AG10803 (cell line): ENCODE measurements around the gene DEK.
A peak's percentile ranks its signal among the peaks of the same experiment; 100 is the strongest.

ENCODE experiments used
- DNase-seq: peaks from one replicate; pipeline ENCODE4 v3.0.0; 2010; ENCODE audit warnings: low read depth
- H3K4me3 ChIP-seq: 2 replicates; pipeline ENCODE4 v1.5.1; 2011; ENCODE audit warnings: mild to moderate bottlenecking, low read length, control low read depth
- TF ChIP-seq, protein P1 (sequence below): conservative IDR thresholded peaks from 2 replicates; pipeline ENCODE4 v1.5.1; 2011; ENCODE audit warnings: mild to moderate bottlenecking, low read length, control low read depth, inconsistent platforms

The DEK gene

DNA sequence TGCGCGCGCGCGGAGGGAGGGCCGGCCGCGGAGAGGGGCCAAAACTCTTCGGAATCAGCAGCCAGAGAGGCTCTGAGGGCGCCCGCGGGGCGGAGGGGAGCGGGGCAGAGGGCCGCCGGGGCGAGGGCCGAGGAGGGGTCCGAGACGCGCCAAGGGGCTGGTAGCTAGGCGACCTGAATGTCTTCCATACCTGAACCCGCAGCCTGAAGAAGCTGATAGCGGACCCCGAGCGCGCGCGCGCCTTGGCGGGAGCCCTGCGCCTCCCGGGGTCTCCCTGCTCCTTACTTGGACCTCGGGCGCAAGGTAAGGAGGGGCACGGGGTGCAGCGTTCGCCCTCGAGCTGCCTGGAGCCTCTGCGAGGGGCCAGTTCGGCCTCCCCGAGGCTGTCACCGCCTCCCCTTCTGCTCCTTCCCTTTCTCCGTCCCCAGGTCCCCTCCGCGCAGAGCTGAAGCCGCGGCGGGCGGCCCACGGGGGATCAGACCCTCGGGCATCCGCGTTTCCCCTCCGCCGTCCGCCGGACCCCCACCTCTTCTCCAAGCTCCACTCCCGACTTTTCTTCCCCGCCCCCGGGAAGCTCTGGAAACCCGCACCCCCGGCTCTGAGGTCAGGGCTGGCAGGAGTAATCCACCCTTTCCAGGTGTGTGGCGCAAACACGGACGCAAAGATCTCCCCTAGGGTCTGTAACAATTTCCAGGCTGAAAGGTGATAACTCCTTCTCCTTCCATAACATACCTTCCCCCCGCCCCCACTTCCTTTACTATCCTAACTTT, 13.1 kb upstream of the DEK start:
- no peak for DNase-seq
- peak overlapping the region; percentile 59 for H3K4me3 ChIP-seq
- TF ChIP-seq, protein P1, sequence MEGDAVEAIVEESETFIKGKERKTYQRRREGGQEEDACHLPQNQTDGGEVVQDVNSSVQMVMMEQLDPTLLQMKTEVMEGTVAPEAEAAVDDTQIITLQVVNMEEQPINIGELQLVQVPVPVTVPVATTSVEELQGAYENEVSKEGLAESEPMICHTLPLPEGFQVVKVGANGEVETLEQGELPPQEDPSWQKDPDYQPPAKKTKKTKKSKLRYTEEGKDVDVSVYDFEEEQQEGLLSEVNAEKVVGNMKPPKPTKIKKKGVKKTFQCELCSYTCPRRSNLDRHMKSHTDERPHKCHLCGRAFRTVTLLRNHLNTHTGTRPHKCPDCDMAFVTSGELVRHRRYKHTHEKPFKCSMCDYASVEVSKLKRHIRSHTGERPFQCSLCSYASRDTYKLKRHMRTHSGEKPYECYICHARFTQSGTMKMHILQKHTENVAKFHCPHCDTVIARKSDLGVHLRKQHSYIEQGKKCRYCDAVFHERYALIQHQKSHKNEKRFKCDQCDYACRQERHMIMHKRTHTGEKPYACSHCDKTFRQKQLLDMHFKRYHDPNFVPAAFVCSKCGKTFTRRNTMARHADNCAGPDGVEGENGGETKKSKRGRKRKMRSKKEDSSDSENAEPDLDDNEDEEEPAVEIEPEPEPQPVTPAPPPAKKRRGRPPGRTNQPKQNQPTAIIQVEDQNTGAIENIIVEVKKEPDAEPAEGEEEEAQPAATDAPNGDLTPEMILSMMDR = no peak

DNA sequence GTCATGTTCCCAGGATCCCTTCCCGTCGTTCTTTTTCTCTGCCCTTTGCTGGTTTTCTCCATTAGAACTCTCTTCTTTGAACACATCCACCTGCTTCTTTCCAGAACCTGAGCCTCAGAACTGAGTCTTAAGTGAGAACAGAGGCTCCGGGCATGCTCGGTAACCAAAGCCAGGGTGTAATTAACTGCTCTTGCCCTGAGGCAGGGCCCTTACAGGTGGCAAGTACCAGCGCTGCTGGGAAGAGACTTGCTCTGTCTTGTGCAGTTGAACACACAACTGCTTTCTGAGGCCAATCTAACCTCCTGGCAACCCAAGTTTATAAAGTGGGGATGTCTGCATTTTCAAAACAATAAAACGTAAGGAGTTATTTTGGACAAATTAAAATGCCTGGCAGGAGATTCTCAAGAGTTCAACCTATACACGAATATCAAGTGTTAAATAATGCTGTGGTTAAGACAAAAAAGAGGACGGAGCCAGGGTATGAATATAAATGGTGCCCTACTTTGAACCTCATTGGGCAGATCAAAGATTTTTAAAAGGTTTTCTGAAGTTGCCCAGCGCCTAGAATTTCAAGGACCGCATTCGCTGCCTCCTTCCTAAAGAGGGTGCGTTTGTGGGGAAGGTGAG, 12.4 kb upstream of the DEK start:
- no peak for DNase-seq
- TF ChIP-seq, protein P1 = no peak
- peak overlapping the region; percentile 59 for H3K4me3 ChIP-seq

DNA sequence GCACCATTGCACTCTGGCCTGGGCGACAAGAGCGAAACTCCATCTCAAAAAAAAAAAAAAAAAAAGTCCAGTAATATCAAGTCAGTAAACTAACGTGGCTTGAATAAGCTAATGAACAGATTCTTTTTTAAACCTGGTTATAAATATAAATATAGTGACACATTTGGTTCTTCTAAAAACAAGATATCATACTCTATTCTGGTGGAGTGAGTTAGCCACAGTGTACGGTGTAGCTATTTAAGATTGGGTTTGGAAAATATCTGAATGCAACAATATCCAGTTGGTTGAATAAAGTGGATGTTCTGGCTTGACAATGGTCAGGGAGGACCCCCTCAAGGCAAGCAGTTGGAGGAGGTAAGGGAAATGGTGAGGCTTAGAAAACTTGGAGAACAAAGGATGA, 5.9 kb upstream of the DEK start:
- no peak for DNase-seq
- TF ChIP-seq, protein P1 = no peak
- H3K4me3 ChIP-seq = no peak overlapping the region

DNA sequence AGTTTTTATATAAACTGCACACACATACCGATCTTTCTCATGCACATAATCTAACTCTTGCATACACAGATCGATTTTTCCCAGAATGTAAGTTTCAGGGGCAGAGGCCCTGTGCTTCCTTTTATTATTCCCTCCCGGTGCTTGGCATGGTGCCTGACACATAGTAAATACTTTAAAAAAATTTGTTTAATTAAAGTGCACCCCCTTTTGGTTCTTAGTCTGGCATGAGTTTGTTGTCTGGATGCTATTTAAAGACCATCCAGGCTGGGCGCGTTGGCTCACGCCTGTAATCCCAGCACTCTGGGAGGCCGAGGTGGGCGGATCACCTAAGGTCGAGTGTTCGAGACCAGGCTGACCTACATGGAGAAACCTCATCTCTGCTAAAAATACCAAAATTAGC, 5.4 kb upstream of the DEK start:
- TF ChIP-seq, protein P1 = no peak
- no peak for DNase-seq
- no peak overlapping the region for H3K4me3 ChIP-seq

DNA sequence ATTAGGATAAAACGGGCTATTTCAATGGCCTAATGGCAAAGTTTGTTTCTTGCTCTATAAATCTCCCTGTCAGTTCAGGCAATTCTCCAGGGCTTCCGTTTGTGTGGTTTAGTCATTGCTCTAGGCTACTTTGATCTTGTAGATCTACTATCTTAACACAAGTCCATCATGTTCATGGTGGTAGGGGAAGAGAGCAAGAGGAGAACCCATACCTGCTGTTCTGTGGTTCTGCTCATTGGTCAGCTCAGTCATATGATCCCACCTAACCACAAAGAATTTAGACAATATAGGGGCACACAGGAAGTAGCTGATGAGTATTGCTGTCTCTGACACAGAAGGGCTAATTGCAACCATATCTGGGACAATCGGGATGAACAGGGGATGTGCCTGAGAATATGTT, 4.9 kb upstream of the DEK start:
- H3K4me3 ChIP-seq = no peak overlapping the region
- peak; percentile 66 for DNase-seq
- TF ChIP-seq, protein P1 = no peak

DNA sequence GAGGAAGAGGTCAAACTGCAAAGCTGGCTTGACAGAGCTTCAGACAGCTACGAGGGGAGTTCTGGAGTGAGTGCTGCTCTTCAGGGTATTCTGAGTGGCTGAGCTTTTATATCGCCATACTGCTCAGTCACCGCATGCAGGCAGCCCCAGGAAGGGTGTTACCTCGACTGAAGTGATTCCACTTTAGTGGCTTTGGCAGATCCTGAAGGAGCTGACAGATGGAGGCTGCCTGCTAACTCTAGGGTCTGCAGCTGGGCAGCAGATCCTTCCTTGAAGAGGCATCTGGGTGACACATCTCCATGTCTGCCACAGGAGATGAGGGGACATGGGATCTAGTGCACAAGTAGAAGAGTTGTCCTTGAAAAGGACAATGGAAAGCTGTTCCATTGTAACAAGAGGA, 3.7 kb upstream of the DEK start:
- no peak overlapping the region for H3K4me3 ChIP-seq
- DNase-seq = no peak
- TF ChIP-seq, protein P1 = no peak

DNA sequence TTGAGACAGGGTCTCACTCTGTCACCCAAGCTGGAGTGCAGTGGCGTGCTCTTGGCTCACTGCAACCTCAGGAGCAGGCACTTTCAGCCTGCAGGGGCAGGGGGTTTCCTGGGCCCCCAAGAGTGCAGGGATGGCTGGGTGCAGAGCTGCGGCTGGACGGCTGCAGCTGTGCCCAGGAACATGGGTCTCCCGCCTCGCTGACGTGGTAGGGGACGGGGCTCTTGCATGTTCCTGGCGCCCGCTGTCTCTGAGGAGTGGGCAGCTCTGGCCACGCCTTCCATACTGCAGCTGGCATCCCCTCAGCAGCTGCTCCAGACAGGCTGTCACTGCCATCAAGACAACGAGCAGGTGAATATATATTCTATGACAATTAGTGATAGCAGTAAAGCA, 2.2 kb upstream of the DEK start:
- no peak overlapping the region for H3K4me3 ChIP-seq
- DNase-seq = no peak
- TF ChIP-seq, protein P1 = no peak
